HepG2 (cell line): ENCODE results near the gene BEAN1. TPM values are rescaled to one million over a fixed set of nuclear protein-coding genes. Genes with fewer than 3 reads are reported as not detected.
A peak's percentile ranks its signal among the peaks of the same experiment; 100 is the strongest.

Source experiments
- EZH2 ChIP-seq: conservative IDR thresholded peaks from 2 replicates; pipeline ENCODE4 v1.6.1; 2012; ENCODE audit warnings: mild to moderate bottlenecking, low read depth, low read length, moderate library complexity
- FOSL1 ChIP-seq: sonication (generic); formaldehyde crosslinking; IDR thresholded peaks from 2 replicates; pipeline ENCODE4 v1.9.0; 2021; ENCODE audit warnings: missing genetic modification reagents, borderline replicate concordance
- FOXP1 ChIP-seq, 2 experiments: fragments of 450-650 bp in 1 of 2; IDR thresholded peaks; 2 replicates each; pipeline ENCODE4 v1.6.1; 2017 to 2018; ENCODE audit warnings: antibody characterized with exemption in 1 of 2
- GATAD2A ChIP-seq: IDR thresholded peaks from 2 replicates; pipeline ENCODE4 v1.6.1; 2016
- GTF2F1 ChIP-seq: fragments of 150-350 bp; IDR thresholded peaks from 2 replicates; pipeline ENCODE4 v1.6.1; 2014; ENCODE audit warnings: low read length
- MATR3 ChIP-seq: sonication (generic); formaldehyde crosslinking; IDR thresholded peaks from 2 replicates; pipeline ENCODE4 v1.4.0; 2020; ENCODE audit warnings: missing genetic modification reagents
- RAD51 ChIP-seq: fragments of 450-650 bp; IDR thresholded peaks from 2 replicates; pipeline ENCODE4 v1.6.1; 2016; ENCODE audit warnings: borderline replicate concordance
- RBM22 ChIP-seq: fragments of 200-400 bp; formaldehyde crosslinking; optimal IDR thresholded peaks from 2 replicates; pipeline ENCODE3; 2017; ENCODE audit warnings: mild to moderate bottlenecking, low read length, moderate library complexity
- SKI ChIP-seq: fragments of 450-650 bp; IDR thresholded peaks from one replicate; pipeline ENCODE4 v1.6.1; 2018; ENCODE audit warnings: mild to moderate bottlenecking; ENCODE audit not compliant: partially characterized antibody
- SMAD1 ChIP-seq: sonication (generic); formaldehyde crosslinking; IDR thresholded peaks from 2 replicates; pipeline ENCODE4 v1.4.0; 2020; ENCODE audit warnings: missing genetic modification reagents, low read depth, mild to moderate bottlenecking, borderline replicate concordance
- STAT5B ChIP-seq: sonication (generic); formaldehyde crosslinking; IDR thresholded peaks from 2 replicates; pipeline ENCODE4 v1.4.0; 2020; ENCODE audit warnings: missing genetic modification reagents
- ZC3H4 ChIP-seq: sonication (generic); formaldehyde crosslinking; IDR thresholded peaks from 2 replicates; pipeline ENCODE4 v1.4.0; 2020; ENCODE audit warnings: missing genetic modification reagents, borderline replicate concordance
- ZNF343 ChIP-seq: sonication (generic); formaldehyde crosslinking; IDR thresholded peaks from 2 replicates; pipeline ENCODE4 v1.4.0; 2020; ENCODE audit warnings: mild to moderate bottlenecking, missing genetic modification reagents
- ZNF619 ChIP-seq: sonication (generic); formaldehyde crosslinking; IDR thresholded peaks from 2 replicates; pipeline ENCODE4 v1.4.0; 2020; ENCODE audit warnings: mild to moderate bottlenecking, missing genetic modification reagents
- ZSCAN21 ChIP-seq: sonication (generic); formaldehyde crosslinking; IDR thresholded peaks from 2 replicates; pipeline ENCODE4 v1.8.0; 2022; ENCODE audit warnings: mild to moderate bottlenecking, missing genetic modification reagents, moderate library complexity, borderline replicate concordance
- polyA plus RNA-seq, 8 experiments: library from polyadenylated mRNA; depleted of rRNA in 3 of 8; stranded (reverse) in 7 of 8; unstranded in 1 of 8; fragments of >200 nt; fragmentation: Illumina TruSeq in 4 of 8; extraction: Trizol in 4 of 8; gene quantifications; 2 replicates each; pipeline versions ENCODE4 v1.2.1 to v1.2.3, GENCODE V29; 2011 to 2016; ENCODE audit warnings: low read depth in 4 of 8, missing spikeins in 1 of 8, mixed read lengths in 1 of 8; ENCODE audit not compliant: insufficient read depth in 1 of 8
- total RNA-seq, 5 experiments: library from RNA; depleted of rRNA; stranded (reverse); fragments of >200 nt; fragmentation: Illumina TruSeq; extraction: Trizol; gene quantifications; 2 replicates each; pipeline ENCODE4 v1.2.3, GENCODE V29; 2016; ENCODE audit warnings: low read depth in 1 of 5
- TF ChIP-seq, protein P1 (sequence below): sonication (generic); formaldehyde crosslinking; IDR thresholded peaks from 2 replicates; pipeline ENCODE4 v1.8.1; 2023; ENCODE audit warnings: mild to moderate bottlenecking, missing genetic modification reagents, borderline replicate concordance
- TF ChIP-seq, protein P2 (sequence below): sonication (generic); formaldehyde crosslinking; IDR thresholded peaks from 2 replicates; pipeline ENCODE4 v1.4.0; 2020; ENCODE audit warnings: missing genetic modification reagents, borderline replicate concordance
- TF ChIP-seq, protein P3 (sequence below): sonication (generic); formaldehyde crosslinking; IDR thresholded peaks from 2 replicates; pipeline ENCODE4 v1.9.0; 2021; ENCODE audit warnings: missing genetic modification reagents, borderline replicate concordance
- TF ChIP-seq, protein P4 (sequence below): sonication (generic); formaldehyde crosslinking; IDR thresholded peaks from 2 replicates; pipeline ENCODE4 v1.9.0; 2021; ENCODE audit warnings: missing genetic modification reagents, mild to moderate bottlenecking, borderline replicate concordance
- TF ChIP-seq, protein P5 (sequence below): sonication (generic); formaldehyde crosslinking; IDR thresholded peaks from 2 replicates; pipeline ENCODE4 v1.5.0; 2020; ENCODE audit warnings: missing genetic modification reagents

Gene BEAN1
- total and polyA plus RNA-seq, 2 of the 13 experiments (the other 11 are each of a cell fraction or from before 2014, with no cell fraction given) = 0.53 to 1.4 TPM

DNA sequence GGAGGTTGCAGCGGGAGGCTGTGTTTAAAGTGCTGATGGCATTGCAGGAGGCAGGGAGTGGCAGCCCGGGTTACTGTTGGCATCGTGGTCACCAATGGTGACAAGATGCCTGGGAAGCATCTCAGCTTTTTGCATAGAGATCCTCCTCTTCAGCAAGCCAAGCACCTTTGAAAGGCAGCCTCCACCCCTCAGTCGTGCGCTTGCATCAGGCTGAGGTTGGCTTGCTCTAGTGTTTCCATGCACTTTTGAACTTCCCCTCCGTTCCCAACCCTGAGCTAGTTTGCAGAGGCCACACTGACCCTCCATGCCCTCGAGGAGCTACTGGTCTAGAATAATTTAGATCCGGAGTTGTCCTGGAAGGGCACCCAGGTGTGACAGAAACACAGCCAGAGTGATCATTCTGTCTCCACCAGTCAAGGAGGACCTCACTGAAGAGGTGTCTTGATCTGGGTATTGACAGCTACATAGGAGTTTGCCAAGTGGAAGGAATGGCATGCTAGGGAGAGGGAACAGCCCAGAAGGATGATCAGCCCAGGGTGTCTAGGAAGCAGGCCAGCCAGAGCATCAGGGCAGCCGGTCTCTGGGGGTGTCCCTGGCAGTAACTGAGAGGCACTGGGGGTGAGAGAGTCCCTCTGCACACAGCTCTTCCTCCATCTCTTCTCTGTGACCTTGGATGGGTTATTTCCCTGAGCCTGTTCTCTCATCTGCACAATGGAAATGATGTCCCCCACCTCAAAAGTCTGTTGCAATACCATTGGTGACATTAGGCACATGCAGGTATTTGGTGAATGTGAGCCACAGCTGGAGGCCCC, 7.7 kb downstream of the BEAN1 start (continued):
- TF ChIP-seq, protein P1, sequence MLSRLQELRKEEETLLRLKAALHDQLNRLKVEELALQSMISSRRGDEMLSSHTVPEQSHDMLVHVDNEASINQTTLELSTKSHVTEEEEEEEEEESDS = no peak
- TF ChIP-seq STAT5B (CRISPR knock-in tag) = no peak
- TF ChIP-seq ZSCAN21 = peak; percentile 5; the same call in 1 of the 2 replicates
- TF ChIP-seq SKI = no peak
- TF ChIP-seq, protein P2, sequence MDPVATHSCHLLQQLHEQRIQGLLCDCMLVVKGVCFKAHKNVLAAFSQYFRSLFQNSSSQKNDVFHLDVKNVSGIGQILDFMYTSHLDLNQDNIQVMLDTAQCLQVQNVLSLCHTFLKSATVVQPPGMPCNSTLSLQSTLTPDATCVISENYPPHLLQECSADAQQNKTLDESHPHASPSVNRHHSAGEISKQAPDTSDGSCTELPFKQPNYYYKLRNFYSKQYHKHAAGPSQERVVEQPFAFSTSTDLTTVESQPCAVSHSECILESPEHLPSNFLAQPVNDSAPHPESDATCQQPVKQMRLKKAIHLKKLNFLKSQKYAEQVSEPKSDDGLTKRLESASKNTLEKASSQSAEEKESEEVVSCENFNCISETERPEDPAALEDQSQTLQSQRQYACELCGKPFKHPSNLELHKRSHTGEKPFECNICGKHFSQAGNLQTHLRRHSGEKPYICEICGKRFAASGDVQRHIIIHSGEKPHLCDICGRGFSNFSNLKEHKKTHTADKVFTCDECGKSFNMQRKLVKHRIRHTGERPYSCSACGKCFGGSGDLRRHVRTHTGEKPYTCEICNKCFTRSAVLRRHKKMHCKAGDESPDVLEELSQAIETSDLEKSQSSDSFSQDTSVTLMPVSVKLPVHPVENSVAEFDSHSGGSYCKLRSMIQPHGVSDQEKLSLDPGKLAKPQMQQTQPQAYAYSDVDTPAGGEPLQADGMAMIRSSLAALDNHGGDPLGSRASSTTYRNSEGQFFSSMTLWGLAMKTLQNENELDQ (CRISPR knock-in tag) = no peak
- no peak for TF ChIP-seq ZNF619 (CRISPR knock-in tag)
- TF ChIP-seq FOXP1 (IDR thresholded peaks at IDR 0.05) = no peak
- TF ChIP-seq FOXP1 (CRISPR knock-in tag; IDR thresholded peaks at IDR 0.05) = 0 out of 2 replicates have a peak, but pooled peaks have one; percentile 51
- TF ChIP-seq, protein P3, sequence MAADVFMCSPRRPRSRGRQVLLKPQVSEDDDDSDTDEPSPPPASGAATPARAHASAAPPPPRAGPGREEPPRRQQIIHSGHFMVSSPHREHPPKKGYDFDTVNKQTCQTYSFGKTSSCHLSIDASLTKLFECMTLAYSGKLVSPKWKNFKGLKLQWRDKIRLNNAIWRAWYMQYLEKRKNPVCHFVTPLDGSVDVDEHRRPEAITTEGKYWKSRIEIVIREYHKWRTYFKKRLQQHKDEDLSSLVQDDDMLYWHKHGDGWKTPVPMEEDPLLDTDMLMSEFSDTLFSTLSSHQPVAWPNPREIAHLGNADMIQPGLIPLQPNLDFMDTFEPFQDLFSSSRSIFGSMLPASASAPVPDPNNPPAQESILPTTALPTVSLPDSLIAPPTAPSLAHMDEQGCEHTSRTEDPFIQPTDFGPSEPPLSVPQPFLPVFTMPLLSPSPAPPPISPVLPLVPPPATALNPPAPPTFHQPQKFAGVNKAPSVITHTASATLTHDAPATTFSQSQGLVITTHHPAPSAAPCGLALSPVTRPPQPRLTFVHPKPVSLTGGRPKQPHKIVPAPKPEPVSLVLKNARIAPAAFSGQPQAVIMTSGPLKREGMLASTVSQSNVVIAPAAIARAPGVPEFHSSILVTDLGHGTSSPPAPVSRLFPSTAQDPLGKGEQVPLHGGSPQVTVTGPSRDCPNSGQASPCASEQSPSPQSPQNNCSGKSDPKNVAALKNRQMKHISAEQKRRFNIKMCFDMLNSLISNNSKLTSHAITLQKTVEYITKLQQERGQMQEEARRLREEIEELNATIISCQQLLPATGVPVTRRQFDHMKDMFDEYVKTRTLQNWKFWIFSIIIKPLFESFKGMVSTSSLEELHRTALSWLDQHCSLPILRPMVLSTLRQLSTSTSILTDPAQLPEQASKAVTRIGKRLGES (CRISPR knock-in tag) = no peak
- TF ChIP-seq, protein P4, sequence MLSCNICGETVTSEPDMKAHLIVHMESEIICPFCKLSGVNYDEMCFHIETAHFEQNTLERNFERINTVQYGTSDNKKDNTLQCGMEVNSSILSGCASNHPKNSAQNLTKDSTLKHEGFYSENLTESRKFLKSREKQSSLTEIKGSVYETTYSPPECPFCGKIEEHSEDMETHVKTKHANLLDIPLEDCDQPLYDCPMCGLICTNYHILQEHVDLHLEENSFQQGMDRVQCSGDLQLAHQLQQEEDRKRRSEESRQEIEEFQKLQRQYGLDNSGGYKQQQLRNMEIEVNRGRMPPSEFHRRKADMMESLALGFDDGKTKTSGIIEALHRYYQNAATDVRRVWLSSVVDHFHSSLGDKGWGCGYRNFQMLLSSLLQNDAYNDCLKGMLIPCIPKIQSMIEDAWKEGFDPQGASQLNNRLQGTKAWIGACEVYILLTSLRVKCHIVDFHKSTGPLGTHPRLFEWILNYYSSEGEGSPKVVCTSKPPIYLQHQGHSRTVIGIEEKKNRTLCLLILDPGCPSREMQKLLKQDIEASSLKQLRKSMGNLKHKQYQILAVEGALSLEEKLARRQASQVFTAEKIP (CRISPR knock-in tag) = no peak
- TF ChIP-seq GATAD2A = peak; percentile 59; the same call in 1 of the 2 replicates
- no peak for TF ChIP-seq GTF2F1
- no peak for TF ChIP-seq EZH2
- TF ChIP-seq ZNF343 = no peak
- no peak for TF ChIP-seq MATR3 (CRISPR knock-in tag)
- no peak; the same call in 1 of the 2 replicates for TF ChIP-seq ZC3H4 (CRISPR knock-in tag)
- TF ChIP-seq, protein P5, sequence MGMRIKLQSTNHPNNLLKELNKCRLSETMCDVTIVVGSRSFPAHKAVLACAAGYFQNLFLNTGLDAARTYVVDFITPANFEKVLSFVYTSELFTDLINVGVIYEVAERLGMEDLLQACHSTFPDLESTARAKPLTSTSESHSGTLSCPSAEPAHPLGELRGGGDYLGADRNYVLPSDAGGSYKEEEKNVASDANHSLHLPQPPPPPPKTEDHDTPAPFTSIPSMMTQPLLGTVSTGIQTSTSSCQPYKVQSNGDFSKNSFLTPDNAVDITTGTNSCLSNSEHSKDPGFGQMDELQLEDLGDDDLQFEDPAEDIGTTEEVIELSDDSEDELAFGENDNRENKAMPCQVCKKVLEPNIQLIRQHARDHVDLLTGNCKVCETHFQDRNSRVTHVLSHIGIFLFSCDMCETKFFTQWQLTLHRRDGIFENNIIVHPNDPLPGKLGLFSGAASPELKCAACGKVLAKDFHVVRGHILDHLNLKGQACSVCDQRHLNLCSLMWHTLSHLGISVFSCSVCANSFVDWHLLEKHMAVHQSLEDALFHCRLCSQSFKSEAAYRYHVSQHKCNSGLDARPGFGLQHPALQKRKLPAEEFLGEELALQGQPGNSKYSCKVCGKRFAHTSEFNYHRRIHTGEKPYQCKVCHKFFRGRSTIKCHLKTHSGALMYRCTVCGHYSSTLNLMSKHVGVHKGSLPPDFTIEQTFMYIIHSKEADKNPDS (CRISPR knock-in tag) = no peak
- no peak for TF ChIP-seq RAD51
- no peak for TF ChIP-seq FOSL1 (CRISPR knock-in tag)
- TF ChIP-seq SMAD1 (CRISPR knock-in tag) = no peak
- TF ChIP-seq RBM22 = no peak
